SK-N-SH (cell line): ENCODE results near the gene TMEM163.

ENCODE experiments used
- EP300 ChIP-seq, 2 experiments: IDR thresholded peaks; 2 replicates each; pipeline versions ENCODE4 v1.4.0 to v1.6.1; 2012; ENCODE audit warnings: borderline replicate concordance in 1 of 2, low read depth in 1 of 2, low read length in 1 of 2
- PBX3 ChIP-seq: IDR thresholded peaks from 2 replicates; pipeline ENCODE4; 2012
- POLR2AphosphoS5 ChIP-seq: IDR thresholded peaks from 2 replicates; pipeline ENCODE4 v1.6.1; 2012; ENCODE audit warnings: low read depth, low read length
- RAD21 ChIP-seq: IDR thresholded peaks from 2 replicates; pipeline ENCODE4 v1.6.1; 2012; ENCODE audit warnings: mild to moderate bottlenecking, low read length

DNA sequence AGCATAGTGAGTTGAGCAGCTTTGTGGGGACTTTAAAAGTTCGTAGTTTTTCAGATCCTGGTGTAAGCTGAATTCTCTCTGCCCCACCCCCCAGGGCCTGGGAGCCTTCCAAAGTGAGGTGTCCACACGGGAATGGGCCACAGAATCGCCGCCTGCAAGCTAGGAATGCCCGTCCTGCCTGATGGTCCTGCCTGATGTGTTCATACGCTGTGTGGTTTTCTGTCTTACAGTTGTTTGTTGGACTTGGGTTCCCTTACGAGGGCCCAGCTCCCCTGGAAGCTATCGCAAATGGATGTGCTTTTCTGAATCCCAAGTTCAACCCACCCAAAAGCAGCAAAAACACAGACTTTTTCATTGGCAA is 306.2 kb downstream of the TMEM163 start:
- TF ChIP-seq EP300 (IDR thresholded peaks at IDR 0.05; ENCODE audit: borderline replicate concordance in 1 of 2, low read depth in 1 of 2, low read length in 1 of 2) (no peak), POLR2AphosphoS5 (no peak), RAD21 (no peak), PBX3 (no peak)
